ENCODE results near the gene LRAT. TPM values are rescaled to one million over a fixed set of nuclear protein-coding genes. Genes with fewer than 3 reads are reported as not detected.

LRAT gene
- total and polyA plus RNA-seq, 10 of the 15 experiments (the other 5 are each of a cell fraction or from before 2014, with no cell fraction given) = 0.07 to 0.08 TPM; not detected in 8

GRCh38 chr4:154757713-154758112, 13.9 kb downstream of the LRAT start:
- Histone ChIP-seq H3K9me3 (replicated peaks; ENCODE audit: control insufficient read depth, insufficient read depth, low read length) (no peaks in the 10 kb centered on the region), H3K9ac (ENCODE audit: control insufficient read depth, insufficient read depth, low read length) (no peak overlapping the region), H3K27ac (ENCODE audit: control insufficient read depth, insufficient read depth) (no peak overlapping the region), H3K36me3 (ENCODE audit: control insufficient read depth in 2 of 2, insufficient read depth in 2 of 2, low read length in 1 of 2) (no peaks in the 10 kb centered on the region), H3K79me2 (ENCODE audit: control insufficient read depth, insufficient read depth, low read length) (no peaks in the 10 kb centered on the region), H3K4me1 (ENCODE audit: control insufficient read depth, insufficient read depth, low read length) (no peaks in the 10 kb centered on the region), H4K20me1 (ENCODE audit: control insufficient read depth, insufficient read depth) (no peaks in the 10 kb centered on the region), H3K4me2 (ENCODE audit: control insufficient read depth, insufficient read depth) (no peak overlapping the region), H3K4me3 (no peak overlapping the region), H3K27me3 (replicated peaks in 1 of 2; ENCODE audit: control insufficient read depth in 2 of 2, insufficient read depth in 2 of 2, low read length in 1 of 2) (no peaks in the 10 kb centered on the region; a peak in 1 of 4 replicates), H2AFZ (ENCODE audit: control insufficient read depth, low read depth, low read length) (no peak overlapping the region)
- BruUV-seq (replicated peaks) = no TSS peak
- ATAC-seq = no peak
- no peak for FAIRE-seq
- intact Hi-C loops (cut with micrococcal nuclease; ENCODE audit: unreplicated experiment) = no loop called here
- ChIA-PET SMC1A (ENCODE audit: uncharacterized antibody, unreplicated experiment) (no interaction called here), CTCF (no interaction called here), POLR2A (no interaction called here), RAD21 (ENCODE audit: unreplicated experiment) (no interaction called here)
- no peak for TF ChIP-seq ZNF687 (IDR thresholded peaks at IDR 0.05)
- TF ChIP-seq MYC (IDR thresholded peaks at IDR 0.05; ENCODE audit: insufficient read depth, insufficient read length, insufficient replicate concordance, low read length, severe bottlenecking) = no peak
- TF ChIP-seq PAX5 (IDR thresholded peaks at IDR 0.05; ENCODE audit: borderline replicate concordance, low read depth, low read length) = no peak
- TF ChIP-seq NR2C1 (IDR thresholded peaks at IDR 0.05) = no peak
- TF ChIP-seq SKIL (IDR thresholded peaks at IDR 0.05; ENCODE audit: low read depth, poor library complexity, severe bottlenecking) = no peak
- no peak for TF ChIP-seq CREB1 (IDR thresholded peaks at IDR 0.05; ENCODE audit: low read depth)
- no peak for TF ChIP-seq FOXM1 (IDR thresholded peaks at IDR 0.05; ENCODE audit: low read depth, low read length)
- no peak for TF ChIP-seq DPF2 (IDR thresholded peaks at IDR 0.05)
- TF ChIP-seq EGR1 (IDR thresholded peaks at IDR 0.05; ENCODE audit: borderline replicate concordance in 1 of 2, low read depth in 2 of 2, low read length in 2 of 2) = no peak
- no peak for TF ChIP-seq ZBTB4 (CRISPR knock-in tag; IDR thresholded peaks at IDR 0.05)
- no peak for TF ChIP-seq POLR2AphosphoS5 (IDR thresholded peaks at IDR 0.05; ENCODE audit: low read length)
- in situ Hi-C loops (cut with MboI) = no loop called here
- no peak for DNase-seq (ENCODE audit: low read depth, low spot score)
- 15% methylated on average over 6 of the region's 6 CpGs for WGBS (ENCODE audit: insufficient coverage, insufficient replicate concordance, low lambda C conversion rate, missing lambda C conversion rate)

All from GM12878 (cell line).